ENCODE measurements around the gene HSPA6.
A peak's percentile ranks its signal among the peaks of the same experiment; 100 is the strongest.
"Not testable (repeated sequence)": the region's sequence is repeated elsewhere in the genome, so short reads cannot be mapped to it uniquely, and the experiment has no call there.

Gene HSPA6

DNA sequence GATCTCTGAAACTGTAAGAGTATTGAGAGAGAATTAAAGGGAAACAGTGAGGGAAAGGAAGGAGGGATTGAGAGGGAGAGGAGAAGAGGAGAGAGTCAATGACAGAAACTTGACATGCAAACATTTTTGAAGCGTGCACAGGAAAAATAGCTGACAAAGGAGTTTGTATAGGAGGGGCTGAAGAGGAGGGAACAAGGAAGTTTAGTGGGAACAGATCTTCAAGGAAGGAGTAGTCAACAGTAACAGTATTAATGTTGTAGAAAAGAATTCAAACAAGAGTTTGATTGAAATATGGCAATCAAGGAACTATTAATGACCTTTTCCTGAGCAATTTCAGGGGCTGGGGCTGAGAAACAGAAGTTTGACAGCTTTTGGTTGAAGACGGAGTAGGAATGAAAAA is 29.3 kb downstream of the HSPA6 start:
- ATAC-seq, result not testable (repeated sequence)

DNA sequence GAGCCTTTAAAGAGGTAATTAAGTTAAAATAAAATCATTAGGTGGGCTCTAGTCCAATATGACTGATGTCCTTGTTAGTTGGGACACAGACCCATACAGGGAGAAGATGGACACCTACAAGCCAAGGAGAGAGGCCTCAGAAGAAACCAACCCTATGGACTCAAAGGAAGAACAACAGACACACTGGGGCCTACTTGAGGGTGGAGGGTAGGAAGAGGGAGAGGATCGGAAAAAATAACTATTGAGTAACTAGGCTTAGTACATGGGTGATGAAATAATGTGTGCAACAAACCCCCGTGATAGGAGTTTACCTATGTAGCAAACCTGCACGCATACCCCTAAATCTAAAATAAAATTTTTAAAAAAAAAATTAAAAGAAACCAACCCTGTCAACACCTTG is 30.0 kb downstream of the HSPA6 start:
- ATAC-seq, result not testable (repeated sequence)

DNA sequence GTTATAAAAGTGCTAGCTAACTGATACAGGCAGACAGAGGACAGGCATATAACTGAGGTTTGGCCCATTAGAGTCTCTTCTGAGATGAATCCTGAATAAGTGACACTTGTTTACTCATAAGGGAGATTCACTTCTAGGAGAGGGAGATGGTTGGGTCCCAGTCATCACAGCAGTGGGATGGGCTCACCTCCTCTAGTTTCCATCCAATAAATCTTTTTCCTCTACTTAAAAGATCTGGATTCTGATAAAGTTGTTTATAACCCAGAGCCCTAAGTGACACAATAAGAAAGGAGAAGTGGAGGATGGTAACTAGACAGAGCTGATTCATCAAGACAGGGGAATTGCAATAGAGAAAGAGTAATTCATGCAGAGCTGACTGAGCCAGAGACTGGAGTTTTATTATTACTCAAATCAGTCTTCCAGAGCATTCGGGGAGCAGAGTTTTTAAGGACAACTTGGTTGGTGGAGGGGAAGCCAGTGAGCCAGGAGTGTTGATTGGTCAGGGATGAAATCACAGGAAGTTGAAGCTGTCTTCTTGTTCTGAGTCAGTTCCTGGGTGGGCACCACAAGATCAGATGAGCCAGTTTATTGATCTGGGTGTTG is 30.6 kb downstream of the HSPA6 start:
- not testable (repeated sequence) for ATAC-seq

DNA sequence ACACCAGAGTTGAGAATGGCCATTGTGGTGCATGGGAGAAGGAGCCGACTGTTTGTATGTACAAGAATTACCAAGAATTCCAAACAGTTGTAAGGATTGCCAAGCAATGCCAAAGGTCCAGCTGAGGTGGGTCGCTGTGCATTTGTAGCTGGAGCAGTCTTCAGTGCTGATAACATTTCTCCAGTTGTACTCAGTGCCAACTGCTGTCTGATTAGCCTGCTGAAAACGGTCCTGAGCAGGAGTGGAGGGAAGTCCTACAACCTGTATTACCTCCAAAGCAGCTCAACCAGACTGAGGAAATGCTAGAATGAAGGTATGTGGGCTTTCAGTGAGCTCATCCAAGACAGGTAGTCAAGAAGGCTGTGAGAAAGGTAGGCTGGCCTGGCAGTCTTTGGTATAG is 31.8 kb downstream of the HSPA6 start:
- not testable (repeated sequence) for ATAC-seq

DNA sequence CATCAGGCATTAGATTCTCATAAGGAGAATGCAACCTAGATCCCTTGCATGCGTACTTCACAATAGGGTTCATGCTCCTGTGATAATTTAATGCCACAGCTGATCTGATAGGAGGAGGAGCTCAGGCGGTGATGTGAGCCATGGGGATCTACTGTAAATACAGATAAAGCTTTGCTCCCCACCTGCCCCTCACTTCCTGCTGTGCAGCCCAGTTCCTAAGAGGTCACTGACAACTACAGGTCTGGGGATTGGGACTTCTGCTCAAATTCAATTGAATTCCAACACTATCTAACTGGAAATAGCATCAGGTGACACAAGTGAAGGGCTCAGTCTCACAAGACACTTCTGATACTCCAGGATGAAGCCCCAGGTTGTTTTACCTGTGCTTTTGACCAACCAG is 32.6 kb downstream of the HSPA6 start:
- ATAC-seq, result not testable (repeated sequence)

DNA sequence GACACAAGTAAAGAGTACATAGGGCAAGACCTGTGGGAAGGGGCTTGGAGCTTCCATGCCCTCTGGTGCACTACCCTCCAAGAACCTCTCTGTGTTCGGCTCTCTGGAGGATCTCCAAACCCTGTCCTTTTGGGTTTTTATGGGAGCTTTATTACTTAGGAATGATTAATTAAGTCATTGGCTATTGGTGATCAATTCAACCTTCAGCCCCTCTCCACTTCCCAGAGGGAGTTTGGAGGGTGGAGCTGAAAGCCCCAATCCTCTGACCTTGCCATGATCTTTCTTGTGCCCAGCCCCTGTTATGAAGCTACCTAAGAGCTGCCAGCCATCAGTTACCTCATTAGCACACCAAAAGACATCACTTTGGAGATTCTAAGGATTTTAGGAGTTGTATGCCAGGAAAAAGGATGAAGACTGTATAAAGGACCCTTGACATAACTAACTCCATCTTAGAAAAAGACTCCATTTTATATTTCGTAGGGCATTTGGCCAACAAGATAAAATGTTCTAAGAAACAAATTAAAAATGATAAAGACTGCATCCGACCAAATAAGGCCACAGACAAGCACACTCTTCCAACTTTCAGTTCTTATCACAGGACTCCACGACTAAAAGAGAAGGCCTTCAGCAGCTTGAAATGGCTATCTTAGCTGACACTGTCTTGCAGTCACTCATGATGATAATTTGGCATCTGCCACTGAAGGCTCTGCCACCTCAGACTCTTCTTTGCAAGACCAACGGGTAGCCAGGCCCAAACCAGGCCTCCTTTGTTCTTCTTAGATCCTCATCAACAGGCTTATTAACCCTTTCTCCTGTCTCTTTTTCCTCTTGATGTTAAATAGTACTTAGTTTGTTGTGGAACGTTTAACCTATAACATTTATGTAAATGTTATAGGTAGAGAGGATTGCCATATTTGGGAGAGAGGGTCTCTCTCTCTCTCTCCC is 33.4 kb downstream of the HSPA6 start:
- not testable (repeated sequence) for ATAC-seq

DNA sequence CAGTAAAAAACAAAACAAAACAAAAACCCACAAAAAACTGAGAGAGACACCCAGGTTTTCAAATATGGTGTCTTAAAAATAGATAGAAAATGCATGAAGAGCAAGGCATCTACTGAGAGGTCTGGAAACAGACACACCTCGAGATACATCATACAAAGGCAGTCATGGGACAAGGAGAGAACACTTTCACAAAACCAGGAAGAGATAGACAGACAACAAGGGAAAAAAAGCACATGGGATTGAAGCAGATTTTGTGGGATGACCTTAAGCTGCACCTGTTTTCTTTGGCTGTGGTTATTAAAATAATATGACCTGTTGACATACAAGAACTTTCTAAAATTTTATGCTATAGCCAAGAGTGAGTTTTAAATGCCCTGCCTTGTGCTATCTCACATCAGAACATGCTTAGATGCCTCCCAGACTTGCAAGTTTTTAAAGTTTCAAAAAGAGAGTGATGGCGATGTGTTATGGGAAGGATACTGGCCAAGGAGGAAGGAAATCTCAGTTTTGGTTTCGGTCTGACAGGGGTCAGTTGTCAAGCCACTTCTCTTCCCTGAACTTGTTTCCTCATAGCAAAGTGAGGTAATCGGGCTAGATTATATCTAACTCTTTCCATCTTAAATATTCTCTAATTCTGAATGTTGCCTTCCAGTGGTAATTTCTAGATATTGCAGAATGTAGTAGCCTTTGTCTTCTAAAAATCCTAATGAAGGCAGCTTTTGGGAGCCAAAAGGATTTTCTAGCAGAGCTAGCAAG is 36.8 kb downstream of the HSPA6 start:
- ATAC-seq, result not testable (repeated sequence)

DNA sequence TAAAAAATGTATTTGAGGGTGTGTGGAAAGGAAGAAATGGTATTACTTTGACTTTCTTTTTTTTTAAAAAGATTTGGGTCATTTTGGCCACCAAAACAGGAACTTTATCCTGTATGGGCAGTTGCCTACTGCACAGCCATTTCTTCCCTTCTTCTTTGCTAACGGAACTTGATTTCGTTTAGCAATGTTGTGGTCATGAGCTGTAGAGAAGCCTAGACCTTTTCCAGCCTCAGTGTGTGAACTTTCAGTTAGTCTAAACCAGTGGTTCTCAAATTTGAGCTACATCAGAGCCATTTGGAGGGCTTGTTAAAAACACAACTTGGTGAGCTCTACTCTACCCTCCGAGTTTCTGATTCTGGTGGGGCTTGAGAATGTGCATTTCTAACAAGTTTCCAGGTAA is 38.1 kb downstream of the HSPA6 start:
- not testable (repeated sequence) for ATAC-seq

DNA sequence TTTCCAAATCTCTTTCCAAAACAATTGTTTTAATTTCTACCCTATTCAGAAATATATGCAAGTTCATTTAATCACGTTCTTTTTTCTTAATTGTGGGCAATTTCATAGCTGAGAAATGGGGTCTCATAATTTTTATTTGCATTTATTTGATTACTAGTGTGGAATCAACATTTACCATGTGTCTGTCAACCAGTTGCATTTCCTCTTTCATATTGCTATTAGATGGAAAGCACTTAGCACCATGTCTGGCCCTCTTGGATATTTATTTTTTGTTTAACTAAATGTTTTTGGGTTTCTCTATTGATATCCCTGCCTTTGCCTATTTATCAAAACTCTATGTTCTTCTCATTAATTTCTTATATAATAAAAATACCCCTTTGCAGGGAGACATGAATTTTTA is 39.2 kb downstream of the HSPA6 start:
- not testable (repeated sequence) for ATAC-seq

DNA sequence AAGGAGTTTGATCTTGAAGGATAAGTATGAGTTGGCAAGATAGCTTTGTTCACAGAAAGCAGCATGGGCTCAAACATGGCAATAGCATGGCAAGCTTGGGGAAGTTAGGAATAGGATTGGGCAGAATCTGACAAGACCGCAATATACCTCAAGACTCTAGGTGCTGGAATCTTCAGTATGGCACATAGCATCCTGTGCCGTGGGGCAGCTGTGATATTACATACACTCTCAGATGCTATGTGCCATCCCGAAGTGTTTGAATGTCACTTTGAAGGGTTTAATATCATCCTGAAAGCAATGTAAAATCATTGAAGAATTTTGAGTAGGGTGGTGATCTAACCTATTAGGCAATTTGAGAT is 42.2 kb downstream of the HSPA6 start:
- ATAC-seq, result peak; percentile 45

DNA sequence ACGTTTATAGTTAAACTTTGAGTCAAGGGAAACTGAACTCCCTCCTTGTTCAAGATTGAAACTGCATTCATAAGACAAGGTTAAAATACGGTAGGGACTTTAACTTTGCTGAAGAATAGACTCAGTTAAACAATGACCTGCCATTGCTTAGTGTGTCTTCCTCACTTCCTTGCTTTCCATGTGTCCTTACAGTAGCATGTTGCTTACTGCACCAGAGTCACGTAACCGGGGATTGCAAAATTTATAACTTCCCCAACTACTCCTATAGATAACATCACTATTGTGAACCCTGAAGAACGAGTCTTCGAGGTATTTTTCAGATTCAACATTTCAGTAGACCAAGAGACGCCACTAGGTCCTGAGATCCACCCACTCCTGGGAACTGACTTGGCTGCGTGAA is 47.4 kb downstream of the HSPA6 start:
- ATAC-seq, result not testable (repeated sequence)

Measured in SK-N-SH treated with all-trans-retinoic acid at 6 μM for 48 hours (cell line).